Lower lobe of right lung (tissue), 2 donors: ENCODE data around the gene RMI2. TPM values are rescaled to one million over a fixed set of nuclear protein-coding genes. Genes with fewer than 3 reads are reported as not detected.

ENCODE experiments used
- ATAC-seq, 2 donors: fragments of 200-7000 bp; cut with Tn5 transposase; one replicate each; pipeline ENCODE4 v1.9.1; 2020 to 2022; ENCODE audit warnings: mild to moderate bottlenecking in 2 of 2, moderate library complexity in 2 of 2
- DNase-seq: peaks from one replicate; pipeline ENCODE4 v3.0.0-alpha.2; 2020
- H3K27ac ChIP-seq: fragments of 200-600 bp; one replicate; pipeline ENCODE4 v1.8.0; 2022
- H3K27me3 ChIP-seq: fragments of 200-600 bp; one replicate; pipeline ENCODE4 v1.8.0; 2022; ENCODE audit warnings: low read depth
- H3K36me3 ChIP-seq: fragments of 200-600 bp; one replicate; pipeline ENCODE4 v1.8.0; 2022; ENCODE audit warnings: mild to moderate bottlenecking
- H3K4me1 ChIP-seq: fragments of 200-600 bp; one replicate; pipeline ENCODE4 v1.8.0; 2022
- H3K4me3 ChIP-seq: fragments of 200-600 bp; one replicate; pipeline ENCODE4 v1.8.0; 2022; ENCODE audit warnings: mild to moderate bottlenecking
- H3K9me3 ChIP-seq: fragments of 200-600 bp; one replicate; pipeline ENCODE4 v1.8.0; 2022
- intact Hi-C: fragments of 100-400 bp; cut with DNase I; formaldehyde crosslinking; loops from one replicate; pipeline ENCODE4 v1.11.0; 2022
- long read RNA-seq: library from polyadenylated mRNA; unstranded; transcript quantifications from one replicate; pipeline ENCODE4 v2.0.0, GENCODE V29; 2021
- total RNA-seq: library from RNA; stranded (reverse); fragmentation: NEBNext Ultra II Directional; extraction: Animal tissue kit (Norgen Biotek cat#: 25700); gene quantifications from one replicate; pipeline ENCODE4 v1.2.1, GENCODE V29; 2021
- TF ChIP-seq, protein P1 (sequence below): fragments of 200-600 bp; IDR thresholded peaks from one replicate; pipeline ENCODE4 v1.8.0; 2022; ENCODE audit warnings: antibody characterized with exemption, mild to moderate bottlenecking
- donor health status: DM: no; HTN: yes; CAD: no; lungs with severe emphysema.

Gene RMI2
- total RNA-seq, result 1.7 TPM
- long read RNA-seq, partial matches to known transcripts, result 0 of 6 reads
- long read RNA-seq, other reads (novel, unspliced or antisense), result 5 of 6 reads

DNA sequence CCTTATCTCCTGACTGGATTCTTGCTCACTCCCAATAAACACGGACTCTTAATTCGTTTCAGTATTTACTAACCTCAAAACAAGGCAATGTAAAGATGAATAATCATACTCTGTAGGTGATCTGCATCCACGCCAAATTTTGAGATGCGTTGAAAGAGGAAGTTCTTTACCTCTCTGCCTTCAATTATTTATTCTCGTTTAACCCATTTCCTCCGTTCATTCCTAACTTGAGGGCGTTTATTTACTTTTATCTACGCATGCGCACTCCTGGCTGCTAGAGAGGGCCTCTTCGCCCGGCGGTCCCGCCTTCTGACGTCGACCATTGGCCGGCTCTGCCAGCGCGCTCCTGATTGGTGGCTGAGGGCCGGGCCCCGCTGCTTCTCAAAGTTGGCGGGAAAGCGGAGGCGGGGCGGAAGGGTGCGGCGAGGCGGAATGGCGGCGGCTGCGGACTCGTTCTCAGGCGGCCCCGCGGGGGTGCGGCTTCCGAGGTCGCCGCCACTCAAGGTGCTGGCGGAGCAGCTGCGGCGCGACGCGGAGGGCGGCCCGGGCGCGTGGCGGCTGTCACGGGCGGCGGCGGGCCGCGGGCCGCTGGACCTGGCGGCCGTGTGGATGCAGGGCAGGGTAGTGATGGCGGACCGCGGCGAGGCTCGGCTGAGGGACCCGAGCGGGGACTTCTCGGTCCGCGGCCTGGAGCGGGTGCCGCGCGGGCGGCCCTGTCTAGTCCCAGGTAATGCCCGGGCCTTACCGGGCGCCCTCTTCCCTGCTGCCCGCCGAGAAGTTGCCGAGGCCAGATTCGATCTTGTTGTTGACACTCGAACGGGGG, at the start of gene RMI2:
TSS of gene RMI2 (plus strand) at position 420 of the 823 bp plus-strand sequence. CDS start at position 433, 13 bp downstream.
- intact Hi-C loops, result no loop called here
- H3K4me3 ChIP-seq, result peak within 1 kb of the TSS; percentile 54
- DNase-seq (peak; percentile 96), ATAC-seq (peak; percentile 96 to 98)
- TF ChIP-seq, protein P1, sequence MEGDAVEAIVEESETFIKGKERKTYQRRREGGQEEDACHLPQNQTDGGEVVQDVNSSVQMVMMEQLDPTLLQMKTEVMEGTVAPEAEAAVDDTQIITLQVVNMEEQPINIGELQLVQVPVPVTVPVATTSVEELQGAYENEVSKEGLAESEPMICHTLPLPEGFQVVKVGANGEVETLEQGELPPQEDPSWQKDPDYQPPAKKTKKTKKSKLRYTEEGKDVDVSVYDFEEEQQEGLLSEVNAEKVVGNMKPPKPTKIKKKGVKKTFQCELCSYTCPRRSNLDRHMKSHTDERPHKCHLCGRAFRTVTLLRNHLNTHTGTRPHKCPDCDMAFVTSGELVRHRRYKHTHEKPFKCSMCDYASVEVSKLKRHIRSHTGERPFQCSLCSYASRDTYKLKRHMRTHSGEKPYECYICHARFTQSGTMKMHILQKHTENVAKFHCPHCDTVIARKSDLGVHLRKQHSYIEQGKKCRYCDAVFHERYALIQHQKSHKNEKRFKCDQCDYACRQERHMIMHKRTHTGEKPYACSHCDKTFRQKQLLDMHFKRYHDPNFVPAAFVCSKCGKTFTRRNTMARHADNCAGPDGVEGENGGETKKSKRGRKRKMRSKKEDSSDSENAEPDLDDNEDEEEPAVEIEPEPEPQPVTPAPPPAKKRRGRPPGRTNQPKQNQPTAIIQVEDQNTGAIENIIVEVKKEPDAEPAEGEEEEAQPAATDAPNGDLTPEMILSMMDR, result no peak
- H3K27ac ChIP-seq, result no peak within 1 kb of the TSS
- no peaks in the 10 kb centered on the region for H3K9me3 ChIP-seq
- peaks cover 23% of the 10 kb centered on the region for H3K4me1 ChIP-seq
- H3K36me3 ChIP-seq, result no peaks in the 10 kb centered on the region
- H3K27me3 ChIP-seq, result no peaks in the 10 kb centered on the region

DNA sequence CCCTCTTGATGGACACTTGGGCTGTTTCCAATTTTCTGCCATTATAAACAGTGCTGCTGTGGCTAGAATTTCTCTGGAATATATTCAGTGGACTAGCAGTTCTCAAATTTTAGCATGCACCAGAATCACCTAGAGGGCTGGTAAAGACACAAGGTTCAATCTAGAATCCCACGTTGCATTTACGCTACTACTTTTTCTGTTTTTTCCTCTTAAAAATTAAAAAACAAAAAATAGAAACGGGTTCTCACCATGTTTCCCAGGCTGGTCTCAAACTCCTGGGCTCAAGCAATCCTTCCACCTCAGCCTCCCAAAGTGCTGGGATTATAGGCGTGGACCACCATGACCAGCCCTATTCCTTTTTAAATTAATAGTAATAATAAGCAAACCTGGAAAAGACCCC, 49.6 kb upstream of the RMI2 start:
- ATAC-seq, result no peak
- intact Hi-C loops, result no loop called here

DNA sequence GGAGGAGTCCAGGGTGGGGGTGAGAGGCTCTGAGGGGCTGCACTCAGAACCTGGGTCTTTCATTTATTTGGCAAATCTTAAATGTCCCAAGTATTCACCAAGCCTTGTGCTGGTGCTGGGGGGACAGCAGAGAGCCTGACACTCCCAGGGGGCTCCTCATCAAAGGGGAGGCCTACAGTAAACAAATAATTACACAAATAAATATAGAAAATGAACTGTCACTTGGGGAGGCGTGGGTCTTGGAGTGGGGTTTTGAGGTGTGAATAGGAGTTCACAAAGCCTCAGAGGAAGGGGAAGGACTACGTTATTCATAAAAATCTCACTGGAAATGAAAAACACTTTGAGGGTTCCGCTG, 48.9 kb upstream of the RMI2 start:
- H3K27me3 ChIP-seq, result no peaks in the 10 kb centered on the region
- DNase-seq, result no peak
- intact Hi-C loops, result no loop called here
- H3K4me3 ChIP-seq, result no peak overlapping the region
- no peak overlapping the region for H3K27ac ChIP-seq
- no peaks in the 10 kb centered on the region for H3K9me3 ChIP-seq
- no peak for ATAC-seq
- peaks cover 27% of the 10 kb centered on the region for H3K4me1 ChIP-seq
- TF ChIP-seq, protein P1, result no peak
- no peaks in the 10 kb centered on the region for H3K36me3 ChIP-seq

More for the DNA sequence above, 49.6 kb upstream of the RMI2 start:
- TF ChIP-seq, protein P1, result no peak
- H3K4me3 ChIP-seq, result no peak overlapping the region
- H3K4me1 ChIP-seq, result peaks cover 27% of the 10 kb centered on the region
- no peaks in the 10 kb centered on the region for H3K27me3 ChIP-seq
- no peaks in the 10 kb centered on the region for H3K36me3 ChIP-seq
- DNase-seq, result no peak
- no peaks in the 10 kb centered on the region for H3K9me3 ChIP-seq
- H3K27ac ChIP-seq, result no peak overlapping the region

DNA sequence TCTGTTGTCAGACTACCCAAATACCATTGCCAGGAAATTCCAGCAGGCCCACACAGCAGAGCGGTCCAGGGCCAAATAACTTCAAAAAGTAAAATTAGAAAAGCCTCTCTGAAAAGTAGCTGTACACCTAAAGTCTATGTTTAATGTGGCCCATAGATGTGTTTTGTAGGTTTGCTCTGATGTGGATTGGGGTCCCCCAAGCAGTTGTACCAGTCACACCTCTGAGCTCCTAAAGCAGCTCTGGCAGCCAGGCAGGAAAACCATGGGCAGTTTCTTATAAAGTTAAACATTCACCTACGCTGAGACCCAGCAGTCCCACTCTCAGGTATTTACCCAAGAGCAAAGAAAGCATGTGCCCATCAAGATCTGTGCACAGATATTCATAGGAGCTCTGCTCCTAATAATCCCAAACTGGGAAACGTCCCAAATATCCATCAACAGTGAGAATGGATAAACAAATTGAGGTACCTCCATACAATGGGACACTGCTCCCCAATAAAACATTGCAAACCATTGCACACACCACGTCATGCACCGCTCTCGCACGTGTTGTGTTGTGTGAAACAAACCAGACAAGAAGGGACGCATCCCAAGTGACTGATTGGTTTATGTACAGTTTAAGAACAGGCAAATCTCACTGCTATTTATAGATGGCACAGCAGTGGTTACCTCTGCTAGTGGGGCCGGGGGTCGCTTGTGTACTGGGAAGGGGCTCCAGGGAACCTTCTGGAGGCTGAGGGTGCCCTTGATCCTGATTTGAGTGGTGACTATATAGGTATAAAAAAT, 48.4 kb upstream of the RMI2 start:
- H3K36me3 ChIP-seq, result no peaks in the 10 kb centered on the region
- H3K4me3 ChIP-seq, result peak overlapping the region; percentile 29
- TF ChIP-seq, protein P1, result no peak
- H3K9me3 ChIP-seq, result no peaks in the 10 kb centered on the region
- intact Hi-C loops, result no loop called here
- DNase-seq (no peak), ATAC-seq (peak; percentile 46 to 63)
- H3K27ac ChIP-seq, result peak overlapping the region; percentile 62
- H3K27me3 ChIP-seq, result no peaks in the 10 kb centered on the region
- H3K4me1 ChIP-seq, result peaks cover 27% of the 10 kb centered on the region

DNA sequence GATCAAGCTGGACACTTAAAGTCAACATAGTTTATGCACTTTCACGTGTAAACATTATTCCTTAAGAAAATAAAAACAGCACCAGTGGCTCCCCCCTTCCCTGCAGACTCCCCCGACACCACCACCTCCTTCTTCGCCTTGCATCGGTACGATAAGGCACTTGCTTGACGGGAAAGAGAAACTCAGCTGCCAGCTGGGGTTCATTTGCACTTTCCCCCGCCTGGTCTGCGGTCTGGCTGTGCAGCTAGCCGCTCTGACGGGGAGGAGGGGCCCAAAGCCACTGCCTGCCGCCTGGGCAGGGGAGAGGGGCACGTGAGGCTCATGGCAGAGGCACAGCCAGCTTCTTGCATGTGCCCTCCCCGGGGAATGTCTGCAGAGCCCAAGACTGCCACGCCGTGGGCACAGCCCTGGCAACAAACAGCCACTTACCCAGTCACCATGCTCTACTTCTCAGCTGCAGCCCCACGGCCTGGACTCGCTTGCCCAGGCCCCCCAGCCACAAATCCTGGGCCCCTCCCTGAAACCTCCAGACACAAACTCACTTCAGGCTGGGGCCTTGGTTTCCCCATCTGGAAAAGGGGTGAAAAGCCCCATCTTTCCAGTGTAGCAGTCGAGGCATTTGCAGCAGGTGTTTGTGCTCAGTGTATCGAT, 47.6 kb upstream of the RMI2 start:
- Histone ChIP-seq H3K27me3 (no peaks in the 10 kb centered on the region), H3K36me3 (no peaks in the 10 kb centered on the region), H3K4me1 (peaks cover 27% of the 10 kb centered on the region), H3K27ac (peak overlapping the region; percentile 62), H3K4me3 (peak overlapping the region; percentile 29), H3K9me3 (no peaks in the 10 kb centered on the region)
- ATAC-seq (peak; percentile 94), DNase-seq (peak; percentile 87)
- TF ChIP-seq, protein P1, result peak; percentile 11
- intact Hi-C loops, result no loop called here
